Keratinocyte (primary cell): ENCODE measurements around the gene DCLRE1C. TPM values are rescaled to one million over a fixed set of nuclear protein-coding genes. Genes with fewer than 3 reads are reported as not detected.

Experiments used
- DNase-seq: peaks from one replicate; pipeline ENCODE4 v3.0.0-alpha.2; 2011; ENCODE audit warnings: low read depth, missing footprints, low spot score
- FAIRE-seq: peaks from 2 replicates; lab custom pipeline; 2011; peaks lifted over from hg19 to GRCh38; lab: Jason Lieb, UNC
- H2AFZ ChIP-seq: 2 replicates; pipeline ENCODE4 v1.6.0; 2012; ENCODE audit warnings: low read length, control low read depth, inconsistent platforms; ENCODE audit not compliant: control insufficient read depth
- H3K27ac ChIP-seq: 2 replicates; pipeline ENCODE4 v1.5.1; 2011; ENCODE audit warnings: low read length; ENCODE audit not compliant: control insufficient read depth, insufficient read depth
- H3K27me3 ChIP-seq: 3 replicates; pipeline ENCODE4 v1.6.0; 2011; ENCODE audit warnings: low read length; ENCODE audit not compliant: control insufficient read depth, insufficient read depth; ENCODE audit errors: extremely low read depth
- H3K36me3 ChIP-seq, 2 experiments: 2 replicates in 1 of 2; 3 replicates in 1 of 2; pipeline ENCODE4 v1.5.1; 2011; ENCODE audit warnings: low read length in 2 of 2, mild to moderate bottlenecking in 1 of 2; ENCODE audit not compliant: control insufficient read depth in 2 of 2, insufficient read depth in 2 of 2; ENCODE audit errors: extremely low read depth in 1 of 2
- H3K4me1 ChIP-seq: 3 replicates; pipeline ENCODE4 v1.5.1; 2011; ENCODE audit warnings: low read length; ENCODE audit not compliant: control insufficient read depth, insufficient read depth; ENCODE audit errors: extremely low read depth
- H3K4me2 ChIP-seq: 3 replicates; pipeline ENCODE4 v1.6.0; 2011; ENCODE audit warnings: low read depth, low read length; ENCODE audit not compliant: control insufficient read depth, insufficient read depth; ENCODE audit errors: extremely low read depth
- H3K4me3 ChIP-seq, 3 experiments: fragments of 200-600 bp in 1 of 3; sonication (generic) in 1 of 3; 2 replicates in 2 of 3; 3 replicates in 1 of 3; pipeline ENCODE4 v1.5.1; 2011 to 2016; ENCODE audit warnings: low read length in 3 of 3, mild to moderate bottlenecking in 3 of 3, control low read depth in 2 of 3, inconsistent platforms in 1 of 3, low read depth in 1 of 3, mixed read lengths in 1 of 3, mixed run types in 1 of 3, moderate library complexity in 1 of 3; ENCODE audit not compliant: control insufficient read depth in 2 of 3, insufficient read depth in 2 of 3; ENCODE audit errors: extremely low read depth in 1 of 3
- H3K79me2 ChIP-seq: 2 replicates; pipeline ENCODE4 v1.6.0; 2012; ENCODE audit warnings: low read length; ENCODE audit not compliant: control insufficient read depth, insufficient read depth
- H3K9ac ChIP-seq: 3 replicates; pipeline ENCODE4 v1.6.0; 2011; ENCODE audit warnings: low read length; ENCODE audit not compliant: control insufficient read depth, insufficient read depth; ENCODE audit errors: extremely low read depth
- H3K9me1 ChIP-seq: 3 replicates; pipeline ENCODE4 v1.6.0; 2011; ENCODE audit warnings: low read length; ENCODE audit not compliant: control insufficient read depth, insufficient read depth; ENCODE audit errors: extremely low read depth
- H3K9me3 ChIP-seq: 2 replicates; pipeline ENCODE4 v1.5.1; 2012; ENCODE audit warnings: low read depth, low read length; ENCODE audit not compliant: control insufficient read depth
- H4K20me1 ChIP-seq: 3 replicates; pipeline ENCODE4 v1.6.0; 2011; ENCODE audit warnings: low read length; ENCODE audit not compliant: control insufficient read depth, insufficient read depth; ENCODE audit errors: extremely low read depth
- EZH2 ChIP-seq: IDR thresholded peaks from one replicate; pipeline ENCODE4 v1.6.1; 2012; ENCODE audit warnings: inconsistent platforms, mild to moderate bottlenecking, low read length, moderate library complexity
- dilution Hi-C: fragments of 300-500 bp; cut with MboI; formaldehyde crosslinking; loops from one replicate; pipeline ENCODE4 v1.7.0; 2020; ENCODE audit warnings: low sequenced_read_pairs; ENCODE audit not compliant: extremely low pct_ligation_motif_present
- polyA plus RNA-seq, 5 experiments: library from polyadenylated mRNA; depleted of rRNA in 3 of 5; stranded (reverse) in 3 of 5; stranded (forward) in 1 of 5; unstranded in 1 of 5; fragments of >200 nt; gene quantifications; 1 replicate in 1 of 5; 2 replicates in 3 of 5; 3 replicates in 1 of 5; pipeline versions ENCODE4 v1.2.1 to v1.2.3, GENCODE V29; 2011 to 2012; ENCODE audit warnings: missing spikeins in 2 of 5, low read depth in 1 of 5, low replicate concordance in 1 of 5
- TF ChIP-seq, protein P1 (sequence below), 3 experiments: IDR thresholded peaks in 1 of 3; conservative IDR thresholded peaks in 1 of 3; optimal IDR thresholded peaks in 1 of 3; 2 replicates in 2 of 3; 3 replicates in 1 of 3; pipeline versions ENCODE3 to v1.5.1; 2011; ENCODE audit warnings: low read length in 3 of 3, mild to moderate bottlenecking in 3 of 3, moderate library complexity in 2 of 3, control low read depth in 1 of 3, inconsistent platforms in 1 of 3; ENCODE audit not compliant: insufficient read depth in 2 of 3; ENCODE audit errors: extremely low read depth in 1 of 3

DCLRE1C gene
- polyA plus RNA-seq, 1 donor (not counting 4 experiments of a cell fraction or from before 2014, with no cell fraction given), result 9.1 TPM

DNA sequence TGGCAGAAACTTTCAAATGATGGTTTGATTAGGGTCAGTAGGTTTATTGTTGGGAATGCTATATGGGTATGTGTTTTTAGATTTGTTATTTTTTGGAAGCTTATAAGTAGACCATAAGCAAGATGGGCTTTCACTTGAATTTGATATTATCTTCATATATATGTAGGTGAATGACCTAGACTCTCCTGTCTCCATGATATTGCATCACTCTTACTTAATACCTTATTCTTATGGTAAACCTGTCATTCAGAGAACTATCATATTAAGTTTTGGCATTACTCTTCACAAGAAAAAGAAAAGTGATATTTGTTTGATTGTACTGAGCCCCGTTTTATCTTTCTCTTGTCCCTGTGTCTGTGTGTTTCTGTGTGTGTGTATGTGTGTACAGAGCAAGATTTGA lies 98.4 kb downstream of the DCLRE1C start:
- H3K9ac ChIP-seq, result no peak overlapping the region
- dilution Hi-C loops, result no loop called here
- no peak overlapping the region for H3K27ac ChIP-seq
- no peak for TF ChIP-seq EZH2
- TF ChIP-seq, protein P1, sequence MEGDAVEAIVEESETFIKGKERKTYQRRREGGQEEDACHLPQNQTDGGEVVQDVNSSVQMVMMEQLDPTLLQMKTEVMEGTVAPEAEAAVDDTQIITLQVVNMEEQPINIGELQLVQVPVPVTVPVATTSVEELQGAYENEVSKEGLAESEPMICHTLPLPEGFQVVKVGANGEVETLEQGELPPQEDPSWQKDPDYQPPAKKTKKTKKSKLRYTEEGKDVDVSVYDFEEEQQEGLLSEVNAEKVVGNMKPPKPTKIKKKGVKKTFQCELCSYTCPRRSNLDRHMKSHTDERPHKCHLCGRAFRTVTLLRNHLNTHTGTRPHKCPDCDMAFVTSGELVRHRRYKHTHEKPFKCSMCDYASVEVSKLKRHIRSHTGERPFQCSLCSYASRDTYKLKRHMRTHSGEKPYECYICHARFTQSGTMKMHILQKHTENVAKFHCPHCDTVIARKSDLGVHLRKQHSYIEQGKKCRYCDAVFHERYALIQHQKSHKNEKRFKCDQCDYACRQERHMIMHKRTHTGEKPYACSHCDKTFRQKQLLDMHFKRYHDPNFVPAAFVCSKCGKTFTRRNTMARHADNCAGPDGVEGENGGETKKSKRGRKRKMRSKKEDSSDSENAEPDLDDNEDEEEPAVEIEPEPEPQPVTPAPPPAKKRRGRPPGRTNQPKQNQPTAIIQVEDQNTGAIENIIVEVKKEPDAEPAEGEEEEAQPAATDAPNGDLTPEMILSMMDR (optimal IDR thresholded peaks at IDR 0.05 in 1 of 3, IDR thresholded peaks at IDR 0.05 in 1 of 3, conservative IDR thresholded peaks at IDR 0.05 in 1 of 3; ENCODE audit: extremely low read depth in 1 of 3, insufficient read depth in 2 of 3, low read length in 3 of 3), result no peak
- FAIRE-seq (no peak), DNase-seq (no peak)
- no peaks in the 10 kb centered on the region for H4K20me1 ChIP-seq
- H3K4me2 ChIP-seq, result no peak overlapping the region
- peaks cover 5 to 10% of the 10 kb centered on the region in 2 experiments for H3K36me3 ChIP-seq
- no peaks in the 10 kb centered on the region for H3K9me1 ChIP-seq
- H2AFZ ChIP-seq, result no peak overlapping the region
- no peaks in the 10 kb centered on the region for H3K9me3 ChIP-seq
- H3K4me3 ChIP-seq, result no peak overlapping the region
- H3K4me1 ChIP-seq, result no peaks in the 10 kb centered on the region
- no peaks in the 10 kb centered on the region for H3K27me3 ChIP-seq
- H3K79me2 ChIP-seq, result no peaks in the 10 kb centered on the region

GRCh38 chr10:14852236-14852635 lies 101.7 kb downstream of the DCLRE1C start:
- FAIRE-seq (no peak), DNase-seq (no peak)
- TF ChIP-seq, protein P1 (optimal IDR thresholded peaks at IDR 0.05 in 1 of 3, IDR thresholded peaks at IDR 0.05 in 1 of 3, conservative IDR thresholded peaks at IDR 0.05 in 1 of 3; ENCODE audit: extremely low read depth in 1 of 3, insufficient read depth in 2 of 3, low read length in 3 of 3), result no peak
- no peak for TF ChIP-seq EZH2
- H3K27ac ChIP-seq, result no peak overlapping the region
- H3K9me3 ChIP-seq, result no peaks in the 10 kb centered on the region
- no peak overlapping the region for H3K4me3 ChIP-seq
- H4K20me1 ChIP-seq, result no peaks in the 10 kb centered on the region
- dilution Hi-C loops, result no loop called here
- peaks cover 0 to 13% of the 10 kb centered on the region in 2 experiments for H3K36me3 ChIP-seq
- H3K9me1 ChIP-seq, result no peaks in the 10 kb centered on the region
- no peaks in the 10 kb centered on the region for H3K4me1 ChIP-seq
- no peak overlapping the region for H2AFZ ChIP-seq
- H3K79me2 ChIP-seq, result no peaks in the 10 kb centered on the region
- H3K4me2 ChIP-seq, result no peak overlapping the region
- no peaks in the 10 kb centered on the region for H3K27me3 ChIP-seq
- H3K9ac ChIP-seq, result no peak overlapping the region

Other genes starting within 250 kb of the DCLRE1C start
- gene FAM107B, start 179.2 kb downstream of the DCLRE1C start, polyA plus RNA-seq, result 2.4 to 8.7 TPM (median 8.2 TPM) in 3 replicates
- 1.1 to 1.4 TPM (median 1.2 TPM) in 3 replicates for gene CDNF, start 116.1 kb downstream of the DCLRE1C start, polyA plus RNA-seq
- 17.7 to 29.5 TPM (median 18.6 TPM) in 3 replicates for gene HSPA14, start 115.8 kb downstream of the DCLRE1C start, polyA plus RNA-seq
- gene MSANTD7, start 115.8 kb downstream of the DCLRE1C start, polyA plus RNA-seq, result 6.6 to 8.6 TPM (median 7.1 TPM) in 3 replicates
- 5.3 to 11.8 TPM (median 6.9 TPM) in 3 replicates for gene SUV39H2, start 75.2 kb downstream of the DCLRE1C start, polyA plus RNA-seq
- gene MEIG1, start 5.3 kb upstream of the DCLRE1C start, polyA plus RNA-seq, result 0.32 to 0.33 TPM in 2 of 3 replicates, not detected in the other
- gene OLAH, start 89.8 kb upstream of the DCLRE1C start, polyA plus RNA-seq, result 0.31 to 0.54 TPM (median 0.40 TPM) in 3 replicates
- gene ACBD7, start 134.7 kb upstream of the DCLRE1C start, polyA plus RNA-seq, result 0.08 to 0.20 TPM in 2 of 3 replicates, not detected in the other
- gene RPP38, start 143.3 kb upstream of the DCLRE1C start, polyA plus RNA-seq, result 27.6 to 46.0 TPM (median 32.4 TPM) in 3 replicates
- 6.7 to 19.1 TPM (median 9.9 TPM) in 3 replicates for gene NMT2, start 214.6 kb upstream of the DCLRE1C start, polyA plus RNA-seq